ENCODE data around the gene ACP7. TPM values are rescaled to one million over a fixed set of nuclear protein-coding genes. Genes with fewer than 3 reads are reported as not detected.

The ACP7 gene
- total and polyA plus RNA-seq, 10 of the 15 experiments (the other 5 are each of a cell fraction or from before 2014, with no cell fraction given) = not detected

GRCh38 chr19:39036581-39036980 is 47.6 kb upstream of the ACP7 start:
- FAIRE-seq (no peak), DNase-seq (ENCODE audit: low read depth, low spot score) (no peak), ATAC-seq (no peak)
- H3K4me1 ChIP-seq (ENCODE audit: control insufficient read depth, insufficient read depth, low read length) = 0 out of 2 replicates have a peak, but pooled peaks cover 3% of the 10 kb centered on the region
- TF ChIP-seq CEBPB (IDR thresholded peaks at IDR 0.05; ENCODE audit: borderline replicate concordance in 1 of 2, low read depth in 2 of 2, low read length in 2 of 2) (no peak), MXI1 (IDR thresholded peaks at IDR 0.05; ENCODE audit: low read depth, low read length) (no peak), E2F4 (IDR thresholded peaks at IDR 0.05; ENCODE audit: low read depth, low read length) (no peak), RAD51 (IDR thresholded peaks at IDR 0.05) (no peak), ELK1 (IDR thresholded peaks at IDR 0.05; ENCODE audit: low read depth, low read length) (no peak), CBX3 (IDR thresholded peaks at IDR 0.05; ENCODE audit: borderline replicate concordance, low read depth) (no peak), SUPT20H (IDR thresholded peaks at IDR 0.05; ENCODE audit: borderline replicate concordance, control insufficient read depth, low read depth, low read length) (no peak)
- BruUV-seq (replicated peaks) = no TSS peak
- ChIA-PET SMC1A (ENCODE audit: uncharacterized antibody, unreplicated experiment) (interaction anchor here (0.6 to 4.5 kb wide), 5 partner anchors 59 to 407 kb away, joined by 3 to 33 read pairs (median 4); partner anchors contain the start of gene FBXO17), POLR2A (interaction anchor here (0.6 to 0.7 kb wide), 2 partner anchors 74 to 194 kb away, joined by 3 read pairs; no protein-coding TSS in a partner anchor), RAD21 (ENCODE audit: unreplicated experiment) (interaction anchor here (0.6 to 1.0 kb wide), 3 partner anchors 40 to 1129 kb away, joined by 3 to 4 read pairs (median 3); no protein-coding TSS in a partner anchor), CTCF (interaction anchor here (0.6 to 6.4 kb wide), 7 partner anchors 9 to 893 kb away, joined by 3 to 51 read pairs (median 3); partner anchors contain the start of gene SARS2)
- H3K27me3 ChIP-seq (replicated peaks in 1 of 2; ENCODE audit: control insufficient read depth in 2 of 2, insufficient read depth in 2 of 2, low read length in 1 of 2) = no peaks in the 10 kb centered on the region
- no peaks in the 10 kb centered on the region for H3K79me2 ChIP-seq (ENCODE audit: control insufficient read depth, insufficient read depth, low read length)
- in situ Hi-C loops (cut with MboI) (no loop called here), intact Hi-C loops (cut with micrococcal nuclease; ENCODE audit: unreplicated experiment) (no loop called here)
- no peaks in the 10 kb centered on the region for H3K36me3 ChIP-seq (ENCODE audit: control insufficient read depth in 2 of 2, insufficient read depth in 2 of 2, low read length in 1 of 2)
- no peak overlapping the region for H2AFZ ChIP-seq (ENCODE audit: control insufficient read depth, low read depth, low read length)
- no peak overlapping the region for H3K4me3 ChIP-seq
- H3K27ac ChIP-seq (ENCODE audit: control insufficient read depth, insufficient read depth) = no peak overlapping the region
- H3K9ac ChIP-seq (ENCODE audit: control insufficient read depth, insufficient read depth, low read length) = no peak overlapping the region
- no peak overlapping the region for H3K4me2 ChIP-seq (ENCODE audit: control insufficient read depth, insufficient read depth)
- H4K20me1 ChIP-seq (ENCODE audit: control insufficient read depth, insufficient read depth) = no peaks in the 10 kb centered on the region
- H3K9me3 ChIP-seq (replicated peaks; ENCODE audit: control insufficient read depth, insufficient read depth, low read length) = no peaks in the 10 kb centered on the region; the same call in 2 of the 3 replicates
